ENCODE data around the gene MARVELD1.
"Not testable (repeated sequence)": the region's sequence is repeated elsewhere in the genome, so short reads cannot be mapped to it uniquely, and the experiment has no call there.

Gene MARVELD1

DNA sequence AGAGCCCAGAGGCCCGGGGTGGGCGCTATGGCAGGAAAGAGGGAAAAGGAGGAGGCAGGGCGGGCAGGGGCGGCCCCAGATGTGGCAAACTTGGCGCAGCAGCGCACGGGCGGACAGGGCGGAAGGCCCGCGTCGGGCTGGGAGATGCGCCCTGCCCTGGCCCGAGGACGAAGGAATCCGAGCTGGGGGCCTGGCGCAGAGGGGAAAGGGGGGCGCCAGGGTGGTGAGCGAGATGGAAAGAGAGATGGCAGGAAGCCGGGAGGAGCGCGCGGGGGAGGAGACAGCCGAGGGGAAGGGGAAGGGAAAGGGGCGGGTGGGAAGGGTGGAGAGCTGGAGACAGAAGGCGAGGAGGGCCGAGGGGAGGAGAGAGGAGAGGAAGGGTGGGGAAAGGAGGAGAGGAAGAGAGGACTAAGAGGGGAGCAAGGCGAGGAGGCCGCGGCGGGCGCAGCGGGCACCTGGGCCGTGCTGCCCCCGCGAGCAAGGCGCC lies at the start of gene MARVELD1:
TSS of gene MARVELD1 (plus strand) at position 392 of the 487 bp plus-strand sequence. CDS start 147 bp downstream, outside the sequence.
- no peak for DNase-seq

- DNase-seq: no peak
Measured at GRCh38 chr10:97664282-97664850, 49.2 kb upstream of the MARVELD1 start.

- no peak for DNase-seq
Measured at GRCh38 chr10:97666992-97667391, 46.5 kb upstream of the MARVELD1 start.

GRCh38 chr10:97667463-97667862 lies 46.1 kb upstream of the MARVELD1 start:
- DNase-seq: no peak

DNA sequence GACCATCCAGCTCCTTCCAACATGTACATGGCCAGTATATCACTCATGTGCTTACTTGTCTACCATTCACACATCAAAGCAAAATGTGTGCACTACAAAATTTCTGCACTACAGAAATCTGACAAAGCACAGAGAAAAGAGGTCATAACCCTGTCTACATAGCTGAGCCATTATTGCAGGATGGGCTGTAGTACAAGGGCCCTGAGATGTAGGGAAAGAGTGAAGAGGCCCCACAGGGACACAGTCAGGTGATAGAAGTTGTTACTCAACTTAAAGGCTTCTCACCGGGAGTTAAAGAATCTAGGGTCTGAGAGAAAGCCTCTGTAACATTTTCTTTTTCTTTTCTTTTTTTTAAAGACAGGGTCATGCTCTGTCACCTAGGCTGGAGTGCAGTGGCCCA lies 44.0 kb upstream of the MARVELD1 start:
- DNase-seq: no peak

DNA sequence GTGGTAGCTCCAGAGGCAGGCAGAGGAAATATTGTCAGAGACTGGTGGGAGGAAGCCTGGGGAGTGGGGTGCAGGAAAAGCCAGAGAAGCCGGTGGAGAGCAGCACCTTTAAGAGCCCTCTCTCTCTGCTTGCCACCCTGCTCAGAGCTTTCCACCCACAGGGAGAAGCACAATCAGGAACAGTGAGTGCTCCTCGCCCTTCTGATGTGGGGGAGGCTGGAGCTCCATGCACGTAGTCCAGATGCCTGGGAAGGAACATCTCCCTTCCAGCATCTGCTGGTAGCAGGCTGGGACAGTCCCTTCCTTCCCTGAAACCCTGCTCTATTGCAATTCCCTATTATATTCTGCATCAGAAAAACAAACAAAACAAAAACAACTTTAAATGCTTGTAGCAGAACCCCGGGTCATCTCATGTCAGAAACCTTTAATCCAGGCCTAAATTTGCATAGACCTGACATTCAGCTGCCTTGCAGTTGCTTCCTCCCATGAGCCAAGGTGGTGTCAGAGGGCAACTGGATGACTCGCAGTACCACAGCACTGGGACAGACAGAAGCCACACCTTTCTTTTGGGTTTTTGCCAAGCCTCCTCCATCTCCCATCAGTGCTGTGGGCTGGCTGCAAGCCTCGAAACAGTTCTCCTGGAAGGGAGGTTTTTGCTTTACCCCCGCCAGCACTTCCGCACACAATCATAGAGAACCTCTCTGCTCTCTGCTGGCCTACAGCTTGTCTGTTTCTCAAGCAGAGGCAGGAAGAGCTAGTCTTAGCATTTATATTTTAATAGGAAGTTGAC lies 39.6 kb upstream of the MARVELD1 start:
- no peak for DNase-seq

DNA sequence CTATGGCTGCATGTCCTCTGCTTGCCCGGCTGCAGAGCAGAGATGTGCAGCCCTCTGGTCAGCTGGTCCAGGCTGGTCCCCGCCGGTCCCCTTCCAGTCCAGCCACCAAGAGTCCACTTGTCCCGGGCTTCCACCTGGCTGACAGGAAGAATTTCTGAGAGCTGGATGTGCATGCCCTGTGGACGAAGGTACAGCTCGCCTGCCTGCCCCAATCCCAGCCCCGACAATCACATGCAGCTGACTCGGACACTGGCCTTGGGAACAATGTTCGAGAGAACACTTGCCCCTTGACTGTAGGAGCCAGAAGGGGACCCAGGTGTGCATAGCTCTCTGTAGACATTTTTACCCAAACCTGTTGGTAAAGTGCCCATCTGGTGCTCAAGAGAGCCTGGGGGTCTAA lies 38.3 kb upstream of the MARVELD1 start:
- no peak for DNase-seq

DNA sequence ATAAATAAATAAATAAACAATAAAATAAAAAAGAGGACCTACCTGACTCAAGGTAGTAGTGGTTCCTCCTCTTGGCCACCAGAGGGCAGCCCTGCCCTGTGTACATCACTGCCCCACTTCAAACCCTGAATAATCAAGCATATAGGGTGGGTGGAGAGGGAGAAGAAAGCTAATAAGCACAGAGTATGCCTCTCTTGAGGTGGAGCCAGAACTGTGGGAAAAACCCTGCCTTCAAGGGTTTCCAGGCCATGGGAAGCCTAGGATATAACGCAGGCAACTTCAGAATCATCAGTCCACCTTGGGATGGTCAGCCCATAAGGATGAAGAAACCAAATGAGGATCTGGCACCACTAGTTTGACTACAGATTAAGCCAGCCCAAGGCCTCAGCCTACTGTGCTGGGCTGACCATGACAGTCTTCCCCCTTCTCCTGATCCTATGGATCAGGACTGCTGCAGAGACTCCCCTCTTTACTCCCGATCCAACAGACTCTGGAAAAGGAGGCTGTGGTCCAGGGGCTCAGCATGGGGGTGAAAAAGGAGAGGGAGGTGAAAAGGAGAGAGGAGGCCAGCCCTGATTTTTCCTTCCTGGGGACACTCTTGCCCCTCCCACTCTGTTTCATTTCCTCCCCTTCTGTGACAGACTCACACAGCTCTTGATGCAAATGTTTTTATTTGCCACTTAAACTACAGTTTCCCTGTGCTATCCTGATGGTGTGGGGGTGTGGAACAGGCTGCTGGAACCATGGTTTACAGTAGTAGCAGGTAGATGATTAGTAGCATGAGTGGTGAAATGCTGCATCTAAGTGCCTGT lies 36.6 kb upstream of the MARVELD1 start:
- peak; percentile 26 for DNase-seq

DNA sequence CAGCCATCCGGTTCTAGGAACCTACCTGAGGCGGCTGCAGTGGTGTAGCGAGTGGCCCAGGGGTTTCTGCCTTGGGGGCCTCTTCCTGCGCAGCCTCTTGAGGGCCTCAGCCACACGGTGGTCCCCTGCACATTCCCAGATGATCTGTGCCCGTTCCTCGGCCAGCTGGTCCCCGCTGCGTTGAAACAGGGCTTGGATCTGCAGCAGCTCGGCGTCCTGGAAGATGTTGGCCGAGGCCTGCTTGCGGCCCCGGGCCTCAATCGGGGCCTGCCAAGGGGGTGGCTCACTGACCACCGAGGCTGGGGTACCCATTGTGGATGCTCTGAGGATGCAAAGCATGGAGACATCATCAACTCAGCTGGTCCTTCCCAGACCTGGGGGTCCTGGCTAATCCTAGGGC lies 33.9 kb upstream of the MARVELD1 start:
- no peak for DNase-seq

- DNase-seq: no peak
Measured at GRCh38 chr10:97682042-97682441, 31.5 kb upstream of the MARVELD1 start.

DNA sequence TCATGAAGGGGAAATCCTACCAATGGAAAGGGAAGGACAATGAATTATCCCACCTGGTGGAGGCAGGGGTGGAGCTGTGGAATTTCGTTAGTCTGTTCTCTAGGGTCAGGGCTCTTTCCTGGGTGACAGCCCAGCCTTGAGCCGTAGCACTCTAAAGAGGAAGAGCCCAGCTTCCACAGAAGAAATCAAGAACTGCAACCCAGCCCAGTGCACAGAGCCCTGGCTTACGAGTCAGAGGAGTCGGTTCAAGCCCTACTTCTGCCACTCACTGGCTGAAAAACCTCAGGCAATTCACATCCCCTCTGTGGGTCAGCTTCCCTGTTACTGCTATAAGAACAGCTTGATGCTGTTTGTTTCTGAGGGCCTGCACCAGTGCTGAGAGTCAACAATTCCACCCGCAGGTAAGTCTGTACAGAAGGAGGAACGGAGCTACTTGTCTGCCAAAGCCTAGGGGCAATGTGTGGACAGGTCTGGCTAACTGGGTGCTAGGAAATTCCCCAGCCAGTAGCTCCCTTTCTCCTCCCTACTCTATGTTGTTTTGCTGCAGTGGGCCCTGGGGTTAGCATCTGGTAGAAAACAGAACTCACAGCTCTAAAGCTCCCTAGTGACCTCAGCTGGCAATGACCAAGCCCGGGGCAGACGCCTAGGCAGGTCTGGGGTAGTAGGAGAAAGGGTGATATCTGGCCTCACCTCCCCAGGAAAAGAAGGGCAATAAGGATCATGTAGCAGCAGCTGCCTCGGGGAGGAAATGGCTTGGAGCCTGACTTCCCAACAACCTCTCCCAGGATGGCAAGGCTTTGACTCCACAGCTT lies 29.8 kb upstream of the MARVELD1 start:
- DNase-seq: no peak

GRCh38 chr10:97684368-97684713 lies 29.2 kb upstream of the MARVELD1 start:
- DNase-seq: not testable (repeated sequence)

- DNase-seq: no peak
Measured at GRCh38 chr10:97684866-97685394, 28.6 kb upstream of the MARVELD1 start.

DNA sequence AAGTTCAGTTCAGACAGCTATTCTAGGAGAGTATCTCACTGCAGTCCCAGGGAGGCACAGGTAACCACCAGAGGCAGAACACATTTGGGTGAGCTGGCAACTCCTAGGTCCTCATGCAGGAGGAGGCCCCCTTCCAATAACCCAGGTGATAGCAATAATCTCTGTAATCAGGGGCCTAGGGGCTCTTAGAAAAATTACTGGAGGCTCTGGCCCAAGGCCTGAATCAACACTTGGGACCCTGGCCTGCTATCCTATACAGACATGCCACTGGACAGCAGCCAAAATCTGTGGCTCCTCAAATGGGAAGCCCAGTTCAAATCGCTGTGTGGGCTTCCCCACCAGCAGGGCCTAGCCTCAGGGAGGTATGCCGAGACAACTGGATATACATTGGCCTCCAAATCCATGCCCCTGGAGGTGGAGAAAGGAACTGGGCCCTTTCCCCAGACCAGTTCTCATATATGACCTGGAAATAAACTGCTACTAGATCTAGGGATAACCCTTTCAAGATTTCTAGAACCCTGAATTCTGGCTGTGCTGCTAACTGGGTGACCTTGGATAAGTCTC lies 28.1 kb upstream of the MARVELD1 start:
- no peak for DNase-seq

GRCh38 chr10:97686301-97686961 lies 27.1 kb upstream of the MARVELD1 start:
- no peak for DNase-seq

GRCh38 chr10:97686962-97687784 lies 26.4 kb upstream of the MARVELD1 start, which contains the start of gene AVPI1:
AVPI1 (minus strand) TSS chr10:97687241; CDS start chr10:97679905, 7,336 bp downstream.
- peak; percentile 81 for DNase-seq

DNA sequence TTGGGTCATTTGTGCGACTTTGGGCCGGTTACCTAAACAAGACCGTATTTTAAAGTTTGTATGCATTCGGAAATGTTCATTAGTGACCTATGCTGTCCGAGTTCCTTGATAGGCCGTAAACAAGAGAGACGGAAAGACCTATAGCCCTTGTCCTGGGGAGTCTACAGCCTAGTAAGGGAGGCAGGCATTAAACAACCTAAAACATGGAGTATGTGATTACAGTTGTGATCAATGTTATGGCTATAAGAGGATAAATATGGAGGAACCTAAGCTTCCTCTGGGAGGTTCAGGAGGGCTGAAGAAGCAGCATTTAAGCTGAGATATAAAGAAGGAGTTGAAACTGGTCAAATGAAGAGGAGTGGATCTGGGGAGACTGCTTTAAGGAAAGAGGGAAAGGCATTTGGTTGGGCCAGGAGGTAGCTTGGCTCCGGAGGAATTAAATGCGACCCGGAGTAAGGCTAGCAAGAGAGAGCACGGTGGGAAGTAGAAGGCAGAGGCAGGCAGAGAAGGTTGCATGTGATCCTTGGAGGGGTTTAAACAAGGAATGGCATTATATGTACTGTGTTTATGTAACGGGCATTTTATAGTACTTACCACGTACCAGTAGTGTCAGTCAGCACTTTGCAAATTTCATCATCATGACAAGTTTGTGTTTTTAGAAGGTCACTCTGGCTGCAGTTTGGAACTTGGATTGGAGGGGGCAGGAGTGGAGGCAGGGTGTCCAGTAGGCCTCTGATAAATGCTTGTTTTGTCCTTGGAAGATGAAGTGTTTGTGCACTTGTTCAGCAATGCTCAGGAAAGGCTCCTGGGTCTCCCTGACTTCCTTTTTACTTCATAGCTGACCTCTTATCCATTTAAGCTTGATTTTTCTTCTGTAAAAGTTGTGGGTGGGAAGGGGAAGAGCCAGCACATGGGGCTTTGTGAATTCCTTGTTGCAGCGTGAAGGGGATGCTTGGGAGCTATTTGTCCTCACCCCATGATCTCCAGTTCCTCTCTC lies 25.4 kb upstream of the MARVELD1 start:
- DNase-seq: no peak

DNA sequence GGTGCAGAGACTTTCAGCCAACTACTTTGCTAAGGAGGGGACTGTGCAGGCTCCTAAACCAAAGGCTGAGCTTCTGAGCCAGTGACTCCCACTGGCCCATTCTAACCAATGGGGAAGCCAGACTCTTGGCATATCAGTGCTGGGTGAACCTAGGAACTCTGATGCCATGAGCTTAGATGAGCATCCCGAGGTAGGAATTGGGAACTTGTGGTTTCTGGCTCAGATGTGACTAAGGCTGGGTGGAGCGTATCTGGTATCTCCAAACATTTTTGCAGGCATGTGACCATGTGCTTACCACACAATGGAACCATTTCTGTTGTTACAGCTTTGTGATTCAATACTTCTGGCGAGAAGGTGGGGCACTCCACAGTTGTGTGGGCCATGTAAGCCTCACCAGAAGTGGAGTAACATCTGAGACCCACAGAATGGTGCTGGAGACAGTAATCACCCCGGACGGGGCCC lies 23.9 kb upstream of the MARVELD1 start:
- DNase-seq: no peak

DNA sequence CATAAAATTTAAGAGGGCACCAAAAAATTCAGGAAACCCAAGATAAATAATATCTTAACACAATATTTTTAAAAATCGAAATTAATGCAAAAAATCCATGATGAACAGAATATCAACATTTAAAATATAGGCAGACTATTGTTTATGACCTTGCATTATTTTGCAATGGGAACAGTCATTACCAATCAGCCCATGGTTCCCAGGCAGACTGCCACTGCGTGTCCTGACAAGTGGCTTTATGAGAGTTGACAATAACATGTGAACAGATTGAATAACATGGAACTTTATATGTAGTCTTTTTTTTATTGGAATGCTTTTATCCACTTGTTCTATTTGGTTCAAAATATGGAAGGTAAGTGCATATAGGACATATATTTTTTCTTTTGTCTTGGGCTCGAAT lies 23.4 kb upstream of the MARVELD1 start:
- no peak for DNase-seq
